Measurements from ENCODE around the gene AFM. TPM values are rescaled to one million over a fixed set of nuclear protein-coding genes. Genes with fewer than 3 reads are reported as not detected.

The AFM gene
- total and polyA plus RNA-seq, 11 donors = not detected

DNA sequence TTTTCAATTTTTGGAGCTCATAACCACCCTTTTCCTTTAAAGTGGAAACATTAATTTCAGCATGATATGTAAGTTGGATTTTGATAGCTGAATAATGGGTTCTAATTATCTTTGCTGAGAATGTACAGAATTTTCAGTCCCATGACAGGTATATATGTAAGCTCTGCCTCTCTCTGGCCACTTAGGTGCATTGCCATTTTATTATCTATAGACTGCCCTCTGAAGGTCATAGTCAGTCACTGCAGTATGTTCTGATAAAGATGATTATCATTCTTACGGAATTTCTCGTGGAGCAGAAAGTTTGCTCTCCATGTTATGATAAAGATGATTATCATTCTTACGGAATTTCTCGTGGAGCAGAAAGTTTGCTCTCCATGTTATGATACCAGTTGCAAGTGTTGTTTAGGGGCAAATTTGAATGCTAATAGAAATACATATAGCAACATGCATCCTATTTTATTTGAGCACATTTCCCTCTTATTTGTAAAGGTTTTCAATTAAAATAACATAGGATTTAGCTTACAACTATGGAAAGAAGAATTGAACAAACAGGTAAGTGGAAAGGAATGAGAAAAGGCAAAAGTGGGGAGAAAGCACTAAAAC, 35.1 kb upstream of the AFM start:
- Histone ChIP-seq H3K4me1 (peaks cover 0 to 4% (median 0%) of the 10 kb centered on the region in 12 donors), H3K27me3 (peaks cover 0 to 2% (median 0%) of the 10 kb centered on the region in 9 donors), H3K36me3 (no peaks in the 10 kb centered on the region), H3K9me3 (no peaks in the 10 kb centered on the region), H3K4me3 (no peak overlapping the region), H3K27ac (no peak overlapping the region)
- ATAC-seq = no peak
- WGBS, 4 donors = 7 to 12% (median 8%) methylated on average over 4 of the region's 4 CpGs
- TF ChIP-seq, protein P1, sequence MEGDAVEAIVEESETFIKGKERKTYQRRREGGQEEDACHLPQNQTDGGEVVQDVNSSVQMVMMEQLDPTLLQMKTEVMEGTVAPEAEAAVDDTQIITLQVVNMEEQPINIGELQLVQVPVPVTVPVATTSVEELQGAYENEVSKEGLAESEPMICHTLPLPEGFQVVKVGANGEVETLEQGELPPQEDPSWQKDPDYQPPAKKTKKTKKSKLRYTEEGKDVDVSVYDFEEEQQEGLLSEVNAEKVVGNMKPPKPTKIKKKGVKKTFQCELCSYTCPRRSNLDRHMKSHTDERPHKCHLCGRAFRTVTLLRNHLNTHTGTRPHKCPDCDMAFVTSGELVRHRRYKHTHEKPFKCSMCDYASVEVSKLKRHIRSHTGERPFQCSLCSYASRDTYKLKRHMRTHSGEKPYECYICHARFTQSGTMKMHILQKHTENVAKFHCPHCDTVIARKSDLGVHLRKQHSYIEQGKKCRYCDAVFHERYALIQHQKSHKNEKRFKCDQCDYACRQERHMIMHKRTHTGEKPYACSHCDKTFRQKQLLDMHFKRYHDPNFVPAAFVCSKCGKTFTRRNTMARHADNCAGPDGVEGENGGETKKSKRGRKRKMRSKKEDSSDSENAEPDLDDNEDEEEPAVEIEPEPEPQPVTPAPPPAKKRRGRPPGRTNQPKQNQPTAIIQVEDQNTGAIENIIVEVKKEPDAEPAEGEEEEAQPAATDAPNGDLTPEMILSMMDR (IDR thresholded peaks at IDR 0.05) = peak; percentile 30 to 67 (median 50)
- TF ChIP-seq POLR2A (IDR thresholded peaks at IDR 0.05) = no peak
- intact Hi-C loops (cut with DNase I) = no loop called here
- no peak for DNase-seq

DNA sequence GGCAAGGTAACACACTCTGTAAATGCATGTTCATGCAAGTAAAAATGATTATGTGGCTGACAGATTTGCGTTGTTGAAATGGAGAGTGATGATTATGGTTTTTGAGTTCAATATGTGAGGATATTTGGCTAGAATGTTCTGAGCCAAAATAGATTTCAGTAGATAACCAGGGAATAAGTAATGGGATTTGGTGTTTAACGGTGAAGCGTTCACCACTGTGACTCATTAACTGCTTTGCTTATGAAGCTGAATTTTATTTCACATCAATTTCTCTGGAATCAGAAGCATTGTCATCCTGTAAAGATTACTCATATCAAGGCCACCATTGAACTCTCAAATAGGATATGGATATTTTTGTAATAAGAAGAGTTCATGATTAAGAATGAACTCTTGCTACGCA, 33.9 kb upstream of the AFM start:
- Histone ChIP-seq H3K27me3 (peaks cover 0 to 2% (median 0%) of the 10 kb centered on the region in 9 donors), H3K36me3 (no peaks in the 10 kb centered on the region), H3K9me3 (no peaks in the 10 kb centered on the region), H3K4me1 (peaks cover 0 to 4% (median 0%) of the 10 kb centered on the region in 12 donors), H3K4me3 (no peak overlapping the region), H3K27ac (no peak overlapping the region)
- TF ChIP-seq POLR2A (IDR thresholded peaks at IDR 0.05) = no peak
- TF ChIP-seq, protein P1 (IDR thresholded peaks at IDR 0.05) = no peak
- ATAC-seq (no peak), DNase-seq (no peak)
- 87 to 93% (median 91%) methylated on average over 4 of the region's 4 CpGs for WGBS, 4 donors
- intact Hi-C loops (cut with DNase I) = no loop called here

DNA sequence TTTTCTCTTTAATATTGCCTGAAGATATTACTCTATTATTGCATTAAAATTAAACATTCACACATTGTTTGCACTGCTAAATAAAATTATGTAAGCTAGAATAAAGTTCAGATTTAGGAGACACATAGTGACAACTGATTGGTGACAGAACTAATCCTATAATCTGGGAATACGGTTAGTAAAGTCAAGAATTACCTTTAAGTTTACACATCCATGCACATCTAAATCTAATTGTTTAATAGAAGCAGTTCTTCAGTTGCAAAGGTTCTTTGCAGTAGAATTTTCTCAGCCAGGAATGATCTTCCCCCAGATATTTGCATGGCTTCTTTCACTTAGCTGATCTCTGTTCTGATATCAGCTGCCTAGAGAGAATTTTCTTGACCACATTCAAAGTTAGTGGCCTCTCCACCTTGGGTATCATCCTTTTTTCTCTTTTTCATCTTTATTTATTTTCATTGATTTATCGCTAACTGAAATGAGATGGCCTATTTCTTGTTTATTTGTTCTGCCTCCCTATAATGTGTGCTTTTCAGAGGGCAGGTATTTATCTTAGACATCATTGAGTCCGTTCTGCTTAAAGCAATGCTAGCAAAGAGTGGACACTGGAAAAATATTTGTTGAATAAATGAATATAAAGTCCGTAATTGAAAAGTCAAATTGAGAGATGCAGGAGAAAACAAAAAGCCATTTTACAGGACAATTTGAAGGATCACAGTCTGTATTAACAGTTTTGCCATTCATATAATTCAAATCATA, 32.9 kb upstream of the AFM start:
- WGBS, 4 donors = 84 to 91% (median 88%) methylated on average over 4 of the region's 4 CpGs
- no peaks in the 10 kb centered on the region for H3K9me3 ChIP-seq
- peaks cover 0 to 4% (median 0%) of the 10 kb centered on the region in 12 donors for H3K4me1 ChIP-seq
- intact Hi-C loops (cut with DNase I) = no loop called here
- H3K4me3 ChIP-seq = no peak overlapping the region
- H3K27ac ChIP-seq = no peak overlapping the region
- no peaks in the 10 kb centered on the region for H3K36me3 ChIP-seq
- TF ChIP-seq POLR2A (IDR thresholded peaks at IDR 0.05) = no peak
- TF ChIP-seq, protein P1 (IDR thresholded peaks at IDR 0.05) = no peak
- no peak for DNase-seq
- peaks cover 0 to 2% (median 0%) of the 10 kb centered on the region in 9 donors for H3K27me3 ChIP-seq
- no peak for ATAC-seq

DNA sequence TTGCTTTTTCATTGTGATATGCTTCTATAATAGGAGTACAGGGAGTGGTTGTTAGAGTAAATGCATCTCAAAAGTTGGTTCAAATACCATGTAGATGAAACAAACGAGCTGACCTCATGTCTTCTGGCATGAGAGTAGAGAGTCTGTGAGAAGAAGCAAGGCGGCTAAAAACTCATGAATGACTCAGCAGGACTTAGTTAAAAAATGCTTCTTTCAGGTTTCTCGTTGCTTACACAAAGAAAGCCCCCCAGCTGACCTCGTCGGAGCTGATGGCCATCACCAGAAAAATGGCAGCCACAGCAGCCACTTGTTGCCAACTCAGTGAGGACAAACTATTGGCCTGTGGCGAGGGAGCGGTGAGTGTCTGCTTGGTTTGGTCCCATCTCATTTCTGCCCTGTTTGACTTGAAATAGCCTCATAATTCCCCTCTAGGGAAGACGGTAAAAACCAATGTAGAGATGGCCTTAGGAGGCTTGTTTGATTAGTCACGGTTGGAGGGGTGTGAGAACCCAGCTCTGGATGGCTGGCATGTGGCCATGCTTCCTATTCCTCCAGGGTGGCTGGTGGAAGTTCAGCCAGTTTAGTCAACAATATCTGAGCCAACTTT, 31.0 kb upstream of the AFM start:
- 59 to 69% (median 63%) methylated on average over 9 of the region's 9 CpGs for WGBS, 4 donors
- TF ChIP-seq POLR2A (IDR thresholded peaks at IDR 0.05) = no peak
- TF ChIP-seq, protein P1 (IDR thresholded peaks at IDR 0.05) = no peak
- H3K9me3 ChIP-seq = no peaks in the 10 kb centered on the region
- ATAC-seq (peak in 1 of 4 donors; percentile 89), DNase-seq (peak in 3 of 5 donors; percentile 38 to 62 (median 61))
- H3K4me1 ChIP-seq = peaks cover 0 to 4% (median 0%) of the 10 kb centered on the region in 12 donors
- peak overlapping the region in 1 of 12 donors; percentile 20 for H3K27ac ChIP-seq
- H3K4me3 ChIP-seq = no peak overlapping the region
- H3K36me3 ChIP-seq = no peaks in the 10 kb centered on the region
- no peaks in the 10 kb centered on the region for H3K27me3 ChIP-seq
- intact Hi-C loops (cut with DNase I) = no loop called here

All from heart left ventricle (tissue), 16 donors.